ENCODE data around the gene SPTBN4.
"Not testable (repeated sequence)": the region's sequence is repeated elsewhere in the genome, so short reads cannot be mapped to it uniquely, and the experiment has no call there.

SPTBN4 gene

GRCh38 chr19:40534148-40534547 lies 67.3 kb downstream of the SPTBN4 start:
- no peak for TF ChIP-seq YY1 (IDR thresholded peaks at IDR 0.05; ENCODE audit: insufficient read depth, insufficient read length)
- no peak for TF ChIP-seq SUZ12 (IDR thresholded peaks at IDR 0.05; ENCODE audit: extremely low read depth, insufficient read depth, insufficient read length)
- no peak for TF ChIP-seq ZNF274 (IDR thresholded peaks at IDR 0.05; ENCODE audit: low read depth, low read length)
- H3K4me3 ChIP-seq (ENCODE audit: insufficient read length, low read depth), result no peak overlapping the region
- DNase-seq (ENCODE audit: low read depth, low spot score), result no peak
- no peak overlapping the region for H3K9ac ChIP-seq (ENCODE audit: insufficient read length, low read depth)
- no peaks in the 10 kb centered on the region for H3K4me1 ChIP-seq (ENCODE audit: insufficient read depth, insufficient read length)
- H3K36me3 ChIP-seq (ENCODE audit: insufficient read depth, insufficient read length, low read length), result no peaks in the 10 kb centered on the region
- H3K9me3 ChIP-seq (ENCODE audit: insufficient read depth, low read length), result no peaks in the 10 kb centered on the region
- H3K27me3 ChIP-seq (ENCODE audit: insufficient read depth, insufficient read length), result peaks cover 4% of the 10 kb centered on the region

GRCh38 chr19:40539070-40539469 lies 72.3 kb downstream of the SPTBN4 start:
- Histone ChIP-seq H3K9ac (ENCODE audit: insufficient read length, low read depth) (no peak overlapping the region), H3K27me3 (ENCODE audit: insufficient read depth, insufficient read length) (no peaks in the 10 kb centered on the region), H3K4me3 (ENCODE audit: insufficient read length, low read depth) (no peak overlapping the region), H3K4me1 (ENCODE audit: insufficient read depth, insufficient read length) (no peaks in the 10 kb centered on the region), H3K9me3 (ENCODE audit: insufficient read depth, low read length) (no peaks in the 10 kb centered on the region), H3K36me3 (ENCODE audit: insufficient read depth, insufficient read length, low read length) (no peaks in the 10 kb centered on the region)
- no peak for TF ChIP-seq SUZ12 (IDR thresholded peaks at IDR 0.05; ENCODE audit: extremely low read depth, insufficient read depth, insufficient read length)
- TF ChIP-seq ZNF274 (IDR thresholded peaks at IDR 0.05; ENCODE audit: low read depth, low read length), result no peak
- no peak for TF ChIP-seq YY1 (IDR thresholded peaks at IDR 0.05; ENCODE audit: insufficient read depth, insufficient read length)
- DNase-seq (ENCODE audit: low read depth, low spot score), result no peak

GRCh38 chr19:40542202-40542859 lies 75.5 kb downstream of the SPTBN4 start:
- H3K9me3 ChIP-seq (ENCODE audit: insufficient read depth, low read length), result peaks cover 7% of the 10 kb centered on the region; the same call in 1 of the 2 replicates
- H3K4me3 ChIP-seq (ENCODE audit: insufficient read length, low read depth), result no peak overlapping the region
- no peak overlapping the region for H3K9ac ChIP-seq (ENCODE audit: insufficient read length, low read depth)
- H3K36me3 ChIP-seq (ENCODE audit: insufficient read depth, insufficient read length, low read length), result no peaks in the 10 kb centered on the region
- TF ChIP-seq ZNF274 (IDR thresholded peaks at IDR 0.05; ENCODE audit: low read depth, low read length), result no peak
- TF ChIP-seq SUZ12 (IDR thresholded peaks at IDR 0.05; ENCODE audit: extremely low read depth, insufficient read depth, insufficient read length), result no peak
- TF ChIP-seq YY1 (IDR thresholded peaks at IDR 0.05; ENCODE audit: insufficient read depth, insufficient read length), result no peak
- DNase-seq (ENCODE audit: low read depth, low spot score), result no peak
- no peaks in the 10 kb centered on the region for H3K4me1 ChIP-seq (ENCODE audit: insufficient read depth, insufficient read length)
- H3K27me3 ChIP-seq (ENCODE audit: insufficient read depth, insufficient read length), result no peaks in the 10 kb centered on the region

GRCh38 chr19:40543029-40543597 lies 76.3 kb downstream of the SPTBN4 start:
- H3K27me3 ChIP-seq (ENCODE audit: insufficient read depth, insufficient read length), result peaks cover 5% of the 10 kb centered on the region
- no peak overlapping the region for H3K4me3 ChIP-seq (ENCODE audit: insufficient read length, low read depth)
- DNase-seq (ENCODE audit: low read depth, low spot score), result no peak
- no peaks in the 10 kb centered on the region for H3K4me1 ChIP-seq (ENCODE audit: insufficient read depth, insufficient read length)
- H3K36me3 ChIP-seq (ENCODE audit: insufficient read depth, insufficient read length, low read length), result no peaks in the 10 kb centered on the region
- no peak for TF ChIP-seq YY1 (IDR thresholded peaks at IDR 0.05; ENCODE audit: insufficient read depth, insufficient read length)
- TF ChIP-seq ZNF274 (IDR thresholded peaks at IDR 0.05; ENCODE audit: low read depth, low read length), result no peak
- no peak for TF ChIP-seq SUZ12 (IDR thresholded peaks at IDR 0.05; ENCODE audit: extremely low read depth, insufficient read depth, insufficient read length)
- peaks cover 7% of the 10 kb centered on the region; the same call in 1 of the 2 replicates for H3K9me3 ChIP-seq (ENCODE audit: insufficient read depth, low read length)
- no peak overlapping the region for H3K9ac ChIP-seq (ENCODE audit: insufficient read length, low read depth)

GRCh38 chr19:40546153-40546841 lies 79.5 kb downstream of the SPTBN4 start:
- H3K36me3 ChIP-seq (ENCODE audit: insufficient read depth, insufficient read length, low read length); H3K9ac ChIP-seq (ENCODE audit: insufficient read length, low read depth); H3K4me1 ChIP-seq (ENCODE audit: insufficient read depth, insufficient read length); DNase-seq (ENCODE audit: low read depth, low spot score); H3K9me3 ChIP-seq (ENCODE audit: insufficient read depth, low read length); H3K4me3 ChIP-seq (ENCODE audit: insufficient read length, low read depth): not testable (repeated sequence)
- H3K27me3 ChIP-seq (ENCODE audit: insufficient read depth, insufficient read length), result peaks cover 18% of the 10 kb centered on the region

GRCh38 chr19:40547190-40547589 lies 80.4 kb downstream of the SPTBN4 start:
- H3K27me3 ChIP-seq (ENCODE audit: insufficient read depth, insufficient read length), result peaks cover 18% of the 10 kb centered on the region
- DNase-seq (ENCODE audit: low read depth, low spot score); H3K9ac ChIP-seq (ENCODE audit: insufficient read length, low read depth); H3K36me3 ChIP-seq (ENCODE audit: insufficient read depth, insufficient read length, low read length); H3K4me1 ChIP-seq (ENCODE audit: insufficient read depth, insufficient read length); H3K4me3 ChIP-seq (ENCODE audit: insufficient read length, low read depth); H3K9me3 ChIP-seq (ENCODE audit: insufficient read depth, low read length): not testable (repeated sequence)

GRCh38 chr19:40547836-40548235 lies 81.0 kb downstream of the SPTBN4 start:
- TF ChIP-seq YY1 (IDR thresholded peaks at IDR 0.05; ENCODE audit: insufficient read depth, insufficient read length), result no peak
- no peak for TF ChIP-seq SUZ12 (IDR thresholded peaks at IDR 0.05; ENCODE audit: extremely low read depth, insufficient read depth, insufficient read length)
- TF ChIP-seq ZNF274 (IDR thresholded peaks at IDR 0.05; ENCODE audit: low read depth, low read length), result no peak
- H3K9me3 ChIP-seq (ENCODE audit: insufficient read depth, low read length), result peaks cover 7% of the 10 kb centered on the region; the same call in 1 of the 2 replicates
- H3K4me1 ChIP-seq (ENCODE audit: insufficient read depth, insufficient read length), result peaks cover 4% of the 10 kb centered on the region
- H3K4me3 ChIP-seq (ENCODE audit: insufficient read length, low read depth), result no peak overlapping the region
- no peak overlapping the region for H3K9ac ChIP-seq (ENCODE audit: insufficient read length, low read depth)
- H3K36me3 ChIP-seq (ENCODE audit: insufficient read depth, insufficient read length, low read length), result no peaks in the 10 kb centered on the region
- no peak for DNase-seq (ENCODE audit: low read depth, low spot score)
- H3K27me3 ChIP-seq (ENCODE audit: insufficient read depth, insufficient read length), result peaks cover 20% of the 10 kb centered on the region

Data from NT2/D1 (cell line).